Keratinocyte (primary cell): ENCODE data around the gene GANAB. TPM values are rescaled to one million over a fixed set of nuclear protein-coding genes. Genes with fewer than 3 reads are reported as not detected.

Source experiments
- DNase-seq: peaks from one replicate; pipeline ENCODE4 v3.0.0-alpha.2; 2011; ENCODE audit warnings: low read depth, missing footprints, low spot score
- FAIRE-seq: peaks from 2 replicates; lab custom pipeline; 2011; peaks lifted over from hg19 to GRCh38; lab: Jason Lieb, UNC
- H2AFZ ChIP-seq: 2 replicates; pipeline ENCODE4 v1.6.0; 2012; ENCODE audit warnings: low read length, control low read depth, inconsistent platforms; ENCODE audit not compliant: control insufficient read depth
- H3K27ac ChIP-seq: 2 replicates; pipeline ENCODE4 v1.5.1; 2011; ENCODE audit warnings: low read length; ENCODE audit not compliant: control insufficient read depth, insufficient read depth
- H3K27me3 ChIP-seq: 3 replicates; pipeline ENCODE4 v1.6.0; 2011; ENCODE audit warnings: low read length; ENCODE audit not compliant: control insufficient read depth, insufficient read depth; ENCODE audit errors: extremely low read depth
- H3K36me3 ChIP-seq, 2 experiments: 2 replicates in 1 of 2; 3 replicates in 1 of 2; pipeline ENCODE4 v1.5.1; 2011; ENCODE audit warnings: low read length in 2 of 2, mild to moderate bottlenecking in 1 of 2; ENCODE audit not compliant: control insufficient read depth in 2 of 2, insufficient read depth in 2 of 2; ENCODE audit errors: extremely low read depth in 1 of 2
- H3K4me1 ChIP-seq: 3 replicates; pipeline ENCODE4 v1.5.1; 2011; ENCODE audit warnings: low read length; ENCODE audit not compliant: control insufficient read depth, insufficient read depth; ENCODE audit errors: extremely low read depth
- H3K4me2 ChIP-seq: 3 replicates; pipeline ENCODE4 v1.6.0; 2011; ENCODE audit warnings: low read depth, low read length; ENCODE audit not compliant: control insufficient read depth, insufficient read depth; ENCODE audit errors: extremely low read depth
- H3K4me3 ChIP-seq, 3 experiments: fragments of 200-600 bp in 1 of 3; sonication (generic) in 1 of 3; 2 replicates in 2 of 3; 3 replicates in 1 of 3; pipeline ENCODE4 v1.5.1; 2011 to 2016; ENCODE audit warnings: low read length in 3 of 3, mild to moderate bottlenecking in 3 of 3, control low read depth in 2 of 3, inconsistent platforms in 1 of 3, low read depth in 1 of 3, mixed read lengths in 1 of 3, mixed run types in 1 of 3, moderate library complexity in 1 of 3; ENCODE audit not compliant: control insufficient read depth in 2 of 3, insufficient read depth in 2 of 3; ENCODE audit errors: extremely low read depth in 1 of 3
- H3K79me2 ChIP-seq: 2 replicates; pipeline ENCODE4 v1.6.0; 2012; ENCODE audit warnings: low read length; ENCODE audit not compliant: control insufficient read depth, insufficient read depth
- H3K9ac ChIP-seq: 3 replicates; pipeline ENCODE4 v1.6.0; 2011; ENCODE audit warnings: low read length; ENCODE audit not compliant: control insufficient read depth, insufficient read depth; ENCODE audit errors: extremely low read depth
- H3K9me1 ChIP-seq: 3 replicates; pipeline ENCODE4 v1.6.0; 2011; ENCODE audit warnings: low read length; ENCODE audit not compliant: control insufficient read depth, insufficient read depth; ENCODE audit errors: extremely low read depth
- H3K9me3 ChIP-seq: 2 replicates; pipeline ENCODE4 v1.5.1; 2012; ENCODE audit warnings: low read depth, low read length; ENCODE audit not compliant: control insufficient read depth
- H4K20me1 ChIP-seq: 3 replicates; pipeline ENCODE4 v1.6.0; 2011; ENCODE audit warnings: low read length; ENCODE audit not compliant: control insufficient read depth, insufficient read depth; ENCODE audit errors: extremely low read depth
- CTCF ChIP-seq, 3 experiments: IDR thresholded peaks in 1 of 3; conservative IDR thresholded peaks in 1 of 3; optimal IDR thresholded peaks in 1 of 3; 2 replicates in 2 of 3; 3 replicates in 1 of 3; pipeline versions ENCODE3 to v1.5.1; 2011; ENCODE audit warnings: low read length in 3 of 3, mild to moderate bottlenecking in 3 of 3, moderate library complexity in 2 of 3, control low read depth in 1 of 3, inconsistent platforms in 1 of 3; ENCODE audit not compliant: insufficient read depth in 2 of 3; ENCODE audit errors: extremely low read depth in 1 of 3
- EZH2 ChIP-seq: IDR thresholded peaks from one replicate; pipeline ENCODE4 v1.6.1; 2012; ENCODE audit warnings: inconsistent platforms, mild to moderate bottlenecking, low read length, moderate library complexity
- dilution Hi-C: fragments of 300-500 bp; cut with MboI; formaldehyde crosslinking; loops from one replicate; pipeline ENCODE4 v1.7.0; 2020; ENCODE audit warnings: low sequenced_read_pairs; ENCODE audit not compliant: extremely low pct_ligation_motif_present
- polyA plus RNA-seq, 5 experiments: library from polyadenylated mRNA; depleted of rRNA in 3 of 5; stranded (reverse) in 3 of 5; stranded (forward) in 1 of 5; unstranded in 1 of 5; fragments of >200 nt; gene quantifications; 1 replicate in 1 of 5; 2 replicates in 3 of 5; 3 replicates in 1 of 5; pipeline versions ENCODE4 v1.2.1 to v1.2.3, GENCODE V29; 2011 to 2012; ENCODE audit warnings: missing spikeins in 2 of 5, low read depth in 1 of 5, low replicate concordance in 1 of 5

Gene GANAB
- polyA plus RNA-seq, 1 donor (not counting 4 experiments of a cell fraction or from before 2014, with no cell fraction given): 153 TPM

GRCh38 chr11:62680825-62681240 is 34.4 kb upstream of the GANAB start:
- Histone ChIP-seq H4K20me1 (no peaks in the 10 kb centered on the region), H3K27me3 (no peaks in the 10 kb centered on the region), H3K4me3 (no peak overlapping the region), H3K9me1 (no peaks in the 10 kb centered on the region), H3K79me2 (peaks cover 24% of the 10 kb centered on the region), H3K27ac (no peak overlapping the region), H2AFZ (peak overlapping the region; percentile 41), H3K9me3 (no peaks in the 10 kb centered on the region), H3K36me3 (peaks cover 10 to 19% of the 10 kb centered on the region in 2 experiments), H3K4me1 (peaks cover 16% of the 10 kb centered on the region), H3K4me2 (no peak overlapping the region), H3K9ac (no peak overlapping the region)
- FAIRE-seq: peak; percentile 48
- dilution Hi-C loops: no loop called here
- TF ChIP-seq EZH2 (no peak), CTCF (optimal IDR thresholded peaks at IDR 0.05 in 1 of 3, IDR thresholded peaks at IDR 0.05 in 1 of 3, conservative IDR thresholded peaks at IDR 0.05 in 1 of 3; ENCODE audit: extremely low read depth in 1 of 3, insufficient read depth in 2 of 3, low read length in 3 of 3) (peak; percentile 59 to 94 (median 74))
- DNase-seq: no peak

GRCh38 chr11:62678770-62679696 is 32.6 kb upstream of the GANAB start, which contains the start of gene UBXN1:
UBXN1 (minus strand) TSS chr11:62679073; CDS start chr11:62678923, 150 bp downstream.
- no peak for FAIRE-seq

More at GRCh38 chr11:62678770-62679696, 32.6 kb upstream of the GANAB start, which contains the start of gene UBXN1:
- no peaks in the 10 kb centered on the region for H4K20me1 ChIP-seq
- H3K4me2 ChIP-seq: peak within 1 kb of the TSS; percentile 99
- H3K9ac ChIP-seq: peak within 1 kb of the TSS; percentile 95
- H3K27ac ChIP-seq: peak within 1 kb of the TSS; percentile 91
- H3K36me3 ChIP-seq: peaks cover 10 to 19% of the 10 kb centered on the region in 2 experiments
- no peak for DNase-seq
- no peaks in the 10 kb centered on the region for H3K9me1 ChIP-seq
- no peaks in the 10 kb centered on the region for H3K9me3 ChIP-seq
- H2AFZ ChIP-seq: peak within 1 kb of the TSS; percentile 83
- dilution Hi-C loops: no loop called here
- H3K27me3 ChIP-seq: no peaks in the 10 kb centered on the region
- TF ChIP-seq CTCF (optimal IDR thresholded peaks at IDR 0.05 in 1 of 3, IDR thresholded peaks at IDR 0.05 in 1 of 3, conservative IDR thresholded peaks at IDR 0.05 in 1 of 3; ENCODE audit: extremely low read depth in 1 of 3, insufficient read depth in 2 of 3, low read length in 3 of 3): no peak
- H3K4me1 ChIP-seq: peaks cover 16% of the 10 kb centered on the region
- peak within 1 kb of the TSS; percentile 93 to 100 (median 97) for H3K4me3 ChIP-seq
- H3K79me2 ChIP-seq: peaks cover 25% of the 10 kb centered on the region
